ENCODE data around the gene MAP4K2. TPM values are rescaled to one million over a fixed set of nuclear protein-coding genes. Genes with fewer than 3 reads are reported as not detected.

MAP4K2 gene
- total RNA-seq, 2 donors from 2014 or later = 23.3 to 39.1 TPM

- TF ChIP-seq CTCF (IDR thresholded peaks at IDR 0.05) = no peak
- H3K27ac ChIP-seq = no peak overlapping the region
- no peaks in the 10 kb centered on the region for H3K9me3 ChIP-seq
- ATAC-seq (ENCODE audit: insufficient number of reproducible peaks, low FRiP score, low read depth) (no peak), DNase-seq (ENCODE audit: low spot score) (no peak)
- H3K36me3 ChIP-seq = no peaks in the 10 kb centered on the region
- no peaks in the 10 kb centered on the region for H3K4me1 ChIP-seq (ENCODE audit: control insufficient read depth in 1 of 2, low read depth in 2 of 2)
- H3K4me3 ChIP-seq = no peak overlapping the region
- no peaks in the 10 kb centered on the region for H3K27me3 ChIP-seq (replicated peaks; ENCODE audit: insufficient read depth)
These were observed 31.2 kb upstream of the MAP4K2 start for GRCh38 chr11:64834031-64834722.

- H3K27me3 ChIP-seq (replicated peaks; ENCODE audit: insufficient read depth) = no peaks in the 10 kb centered on the region
- TF ChIP-seq CTCF (IDR thresholded peaks at IDR 0.05) = no peak
- ATAC-seq (ENCODE audit: insufficient number of reproducible peaks, low FRiP score, low read depth) (no peak), DNase-seq (ENCODE audit: low spot score) (no peak)
- H3K4me3 ChIP-seq = no peak overlapping the region
- H3K9me3 ChIP-seq = no peaks in the 10 kb centered on the region
- H3K27ac ChIP-seq = no peak overlapping the region
- H3K4me1 ChIP-seq (ENCODE audit: control insufficient read depth in 1 of 2, low read depth in 2 of 2) = no peaks in the 10 kb centered on the region
- H3K36me3 ChIP-seq = no peaks in the 10 kb centered on the region
These were observed 30.5 kb upstream of the MAP4K2 start for GRCh38 chr11:64833509-64833908.

GRCh38 chr11:64833198-64833502, 30.1 kb upstream of the MAP4K2 start:
- no peak for DNase-seq (ENCODE audit: low spot score)
- no peaks in the 10 kb centered on the region for H3K27me3 ChIP-seq (replicated peaks; ENCODE audit: insufficient read depth)
- no peaks in the 10 kb centered on the region for H3K36me3 ChIP-seq
- ATAC-seq (ENCODE audit: insufficient number of reproducible peaks, low FRiP score, low read depth) = no peak
- no peaks in the 10 kb centered on the region for H3K9me3 ChIP-seq
- H3K27ac ChIP-seq = no peak overlapping the region
- no peak overlapping the region for H3K4me3 ChIP-seq
- no peak for TF ChIP-seq CTCF (IDR thresholded peaks at IDR 0.05)
- H3K4me1 ChIP-seq (ENCODE audit: control insufficient read depth in 1 of 2, low read depth in 2 of 2) = no peaks in the 10 kb centered on the region

GRCh38 chr11:64832467-64833197, 29.6 kb upstream of the MAP4K2 start:
- no peak for ATAC-seq (ENCODE audit: insufficient number of reproducible peaks, low FRiP score, low read depth)
- Histone ChIP-seq H3K4me3 (no peak overlapping the region), H3K9me3 (no peaks in the 10 kb centered on the region), H3K27me3 (replicated peaks; ENCODE audit: insufficient read depth) (no peaks in the 10 kb centered on the region), H3K4me1 (ENCODE audit: control insufficient read depth in 1 of 2, low read depth in 2 of 2) (no peaks in the 10 kb centered on the region), H3K36me3 (no peaks in the 10 kb centered on the region), H3K27ac (no peak overlapping the region)
- no peak for TF ChIP-seq CTCF (IDR thresholded peaks at IDR 0.05)
- no peak for DNase-seq (ENCODE audit: low spot score)

GRCh38 chr11:64831411-64831891, 28.4 kb upstream of the MAP4K2 start:
- no peaks in the 10 kb centered on the region for H3K36me3 ChIP-seq
- H3K27me3 ChIP-seq (replicated peaks; ENCODE audit: insufficient read depth) = no peaks in the 10 kb centered on the region
- ATAC-seq (ENCODE audit: insufficient number of reproducible peaks, low FRiP score, low read depth) = no peak
- H3K4me3 ChIP-seq = no peak overlapping the region
- no peak for DNase-seq (ENCODE audit: low spot score)
- no peaks in the 10 kb centered on the region for H3K4me1 ChIP-seq (ENCODE audit: control insufficient read depth in 1 of 2, low read depth in 2 of 2)
- H3K27ac ChIP-seq = no peak overlapping the region
- TF ChIP-seq CTCF (IDR thresholded peaks at IDR 0.05) = no peak
- no peaks in the 10 kb centered on the region for H3K9me3 ChIP-seq
